HEK293 (cell line): ENCODE data around the gene ENPEP.

ENCODE experiments used
- PRDM1 ChIP-seq: fragments of 450-650 bp; formaldehyde crosslinking; IDR thresholded peaks from 2 replicates; pipeline ENCODE4; 2016; ENCODE audit warnings: missing biosample characterization, missing genetic modification characterization
- RBAK ChIP-seq: fragments of 450-650 bp; formaldehyde crosslinking; IDR thresholded peaks from 2 replicates; pipeline ENCODE4 v1.5.1; 2016; ENCODE audit warnings: missing biosample characterization, missing genetic modification characterization
- SP2 ChIP-seq: fragments of 450-650 bp; formaldehyde crosslinking; IDR thresholded peaks from 2 replicates; pipeline ENCODE4 v1.5.1; 2016; ENCODE audit warnings: missing biosample characterization, missing genetic modification characterization
- YY1 ChIP-seq: fragments of 450-650 bp; formaldehyde crosslinking; IDR thresholded peaks from 2 replicates; pipeline ENCODE4 v1.5.1; 2018; ENCODE audit warnings: missing biosample characterization, missing genetic modification characterization
- ZBTB17 ChIP-seq: fragments of 450-650 bp; formaldehyde crosslinking; IDR thresholded peaks from 2 replicates; pipeline ENCODE4 v1.5.1; 2016; ENCODE audit warnings: missing biosample characterization, missing genetic modification characterization
- ZFP3 ChIP-seq: fragments of 450-650 bp; formaldehyde crosslinking; IDR thresholded peaks from 2 replicates; pipeline ENCODE4 v1.5.1; 2016; ENCODE audit warnings: low read depth, missing biosample characterization, missing genetic modification characterization
- ZNF10 ChIP-seq: fragments of 450-650 bp; formaldehyde crosslinking; IDR thresholded peaks from 2 replicates; pipeline ENCODE4 v1.5.1; 2017; ENCODE audit warnings: missing biosample characterization, missing genetic modification characterization
- ZNF501 ChIP-seq: fragments of 450-650 bp; formaldehyde crosslinking; IDR thresholded peaks from 2 replicates; pipeline ENCODE4 v1.5.1; 2016; ENCODE audit warnings: missing biosample characterization, missing genetic modification characterization
- ZNF792 ChIP-seq: fragments of 450-650 bp; formaldehyde crosslinking; IDR thresholded peaks from 2 replicates; pipeline ENCODE4 v1.5.1; 2016; ENCODE audit warnings: missing biosample characterization, missing genetic modification characterization
- TF ChIP-seq, protein P1 (sequence below): fragments of 450-650 bp; formaldehyde crosslinking; IDR thresholded peaks from 2 replicates; pipeline ENCODE4 v1.5.1; 2016; ENCODE audit warnings: missing biosample characterization, missing genetic modification characterization
- TF ChIP-seq, protein P2 (sequence below): fragments of 450-650 bp; formaldehyde crosslinking; IDR thresholded peaks from 2 replicates; pipeline ENCODE4 v1.5.1; 2016; ENCODE audit warnings: missing biosample characterization, missing genetic modification characterization
- TF ChIP-seq, protein P3 (sequence below): fragments of 450-650 bp; formaldehyde crosslinking; IDR thresholded peaks from 2 replicates; pipeline ENCODE4 v1.5.1; 2016; ENCODE audit warnings: missing biosample characterization, missing genetic modification characterization
- TF ChIP-seq, protein P4 (sequence below): fragments of 450-650 bp; formaldehyde crosslinking; IDR thresholded peaks from 2 replicates; pipeline ENCODE4 v1.5.1; 2016; ENCODE audit warnings: missing biosample characterization, missing genetic modification characterization
- TF ChIP-seq, protein P5 (sequence below): fragments of 450-650 bp; formaldehyde crosslinking; IDR thresholded peaks from 2 replicates; pipeline ENCODE4 v1.5.1; 2016; ENCODE audit warnings: missing biosample characterization, missing genetic modification characterization

DNA sequence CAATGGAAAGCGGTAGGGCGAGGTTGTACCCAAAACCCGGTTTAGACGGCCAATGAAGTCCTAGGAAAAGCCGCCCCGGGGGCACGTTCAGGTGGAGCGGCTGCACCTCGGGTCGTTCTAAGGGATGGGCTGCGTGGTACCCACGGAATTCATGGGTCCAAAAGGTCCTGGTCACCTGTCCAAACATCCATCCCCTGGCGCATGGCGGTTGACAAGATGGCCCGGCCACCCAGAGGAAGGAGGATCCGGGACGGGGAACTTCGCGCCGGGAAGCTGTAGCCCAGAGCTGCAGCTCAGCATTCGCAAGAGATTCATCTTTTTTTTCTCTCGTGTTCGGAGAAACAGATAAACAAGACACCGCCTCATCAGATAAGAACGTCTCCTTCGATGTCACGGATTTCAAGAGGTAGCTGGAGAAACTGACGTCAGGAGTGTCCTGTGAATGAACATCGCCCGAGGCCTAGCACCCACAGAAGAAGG is 136.1 kb downstream of the ENPEP start:
- TF ChIP-seq, protein P1, sequence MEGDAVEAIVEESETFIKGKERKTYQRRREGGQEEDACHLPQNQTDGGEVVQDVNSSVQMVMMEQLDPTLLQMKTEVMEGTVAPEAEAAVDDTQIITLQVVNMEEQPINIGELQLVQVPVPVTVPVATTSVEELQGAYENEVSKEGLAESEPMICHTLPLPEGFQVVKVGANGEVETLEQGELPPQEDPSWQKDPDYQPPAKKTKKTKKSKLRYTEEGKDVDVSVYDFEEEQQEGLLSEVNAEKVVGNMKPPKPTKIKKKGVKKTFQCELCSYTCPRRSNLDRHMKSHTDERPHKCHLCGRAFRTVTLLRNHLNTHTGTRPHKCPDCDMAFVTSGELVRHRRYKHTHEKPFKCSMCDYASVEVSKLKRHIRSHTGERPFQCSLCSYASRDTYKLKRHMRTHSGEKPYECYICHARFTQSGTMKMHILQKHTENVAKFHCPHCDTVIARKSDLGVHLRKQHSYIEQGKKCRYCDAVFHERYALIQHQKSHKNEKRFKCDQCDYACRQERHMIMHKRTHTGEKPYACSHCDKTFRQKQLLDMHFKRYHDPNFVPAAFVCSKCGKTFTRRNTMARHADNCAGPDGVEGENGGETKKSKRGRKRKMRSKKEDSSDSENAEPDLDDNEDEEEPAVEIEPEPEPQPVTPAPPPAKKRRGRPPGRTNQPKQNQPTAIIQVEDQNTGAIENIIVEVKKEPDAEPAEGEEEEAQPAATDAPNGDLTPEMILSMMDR (tag by site-specific recombination) = no peak
- TF ChIP-seq ZFP3 = no peak
- TF ChIP-seq ZBTB17 (tag by site-specific recombination) = no peak
- TF ChIP-seq, protein P2, sequence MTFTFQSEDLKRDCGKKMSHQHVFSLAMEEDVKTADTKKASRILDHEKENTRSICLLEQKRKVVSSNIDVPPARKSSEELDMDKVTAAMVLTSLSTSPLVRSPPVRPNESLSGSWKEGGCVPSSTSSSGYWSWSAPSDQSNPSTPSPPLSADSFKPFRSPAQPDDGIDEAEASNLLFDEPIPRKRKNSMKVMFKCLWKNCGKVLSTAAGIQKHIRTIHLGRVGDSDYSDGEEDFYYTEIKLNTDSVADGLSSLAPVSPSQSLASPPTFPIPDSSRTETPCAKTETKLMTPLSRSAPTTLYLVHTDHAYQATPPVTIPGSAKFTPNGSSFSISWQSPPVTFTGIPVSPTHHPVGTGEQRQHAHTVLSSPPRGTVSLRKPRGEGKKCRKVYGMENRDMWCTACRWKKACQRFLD (tag by site-specific recombination) = no peak
- TF ChIP-seq ZNF10 (tag by site-specific recombination) = no peak
- TF ChIP-seq, protein P3, sequence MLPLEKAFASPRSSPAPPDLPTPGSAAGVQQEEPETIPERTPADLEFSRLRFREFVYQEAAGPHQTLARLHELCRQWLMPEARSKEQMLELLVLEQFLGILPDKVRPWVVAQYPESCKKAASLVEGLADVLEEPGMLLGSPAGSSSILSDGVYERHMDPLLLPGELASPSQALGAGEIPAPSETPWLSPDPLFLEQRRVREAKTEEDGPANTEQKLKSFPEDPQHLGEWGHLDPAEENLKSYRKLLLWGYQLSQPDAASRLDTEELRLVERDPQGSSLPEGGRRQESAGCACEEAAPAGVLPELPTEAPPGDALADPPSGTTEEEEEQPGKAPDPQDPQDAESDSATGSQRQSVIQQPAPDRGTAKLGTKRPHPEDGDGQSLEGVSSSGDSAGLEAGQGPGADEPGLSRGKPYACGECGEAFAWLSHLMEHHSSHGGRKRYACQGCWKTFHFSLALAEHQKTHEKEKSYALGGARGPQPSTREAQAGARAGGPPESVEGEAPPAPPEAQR (tag by site-specific recombination) = no peak
- TF ChIP-seq SP2 (tag by site-specific recombination) = no peak
- no peak for TF ChIP-seq ZNF501
- TF ChIP-seq, protein P4, sequence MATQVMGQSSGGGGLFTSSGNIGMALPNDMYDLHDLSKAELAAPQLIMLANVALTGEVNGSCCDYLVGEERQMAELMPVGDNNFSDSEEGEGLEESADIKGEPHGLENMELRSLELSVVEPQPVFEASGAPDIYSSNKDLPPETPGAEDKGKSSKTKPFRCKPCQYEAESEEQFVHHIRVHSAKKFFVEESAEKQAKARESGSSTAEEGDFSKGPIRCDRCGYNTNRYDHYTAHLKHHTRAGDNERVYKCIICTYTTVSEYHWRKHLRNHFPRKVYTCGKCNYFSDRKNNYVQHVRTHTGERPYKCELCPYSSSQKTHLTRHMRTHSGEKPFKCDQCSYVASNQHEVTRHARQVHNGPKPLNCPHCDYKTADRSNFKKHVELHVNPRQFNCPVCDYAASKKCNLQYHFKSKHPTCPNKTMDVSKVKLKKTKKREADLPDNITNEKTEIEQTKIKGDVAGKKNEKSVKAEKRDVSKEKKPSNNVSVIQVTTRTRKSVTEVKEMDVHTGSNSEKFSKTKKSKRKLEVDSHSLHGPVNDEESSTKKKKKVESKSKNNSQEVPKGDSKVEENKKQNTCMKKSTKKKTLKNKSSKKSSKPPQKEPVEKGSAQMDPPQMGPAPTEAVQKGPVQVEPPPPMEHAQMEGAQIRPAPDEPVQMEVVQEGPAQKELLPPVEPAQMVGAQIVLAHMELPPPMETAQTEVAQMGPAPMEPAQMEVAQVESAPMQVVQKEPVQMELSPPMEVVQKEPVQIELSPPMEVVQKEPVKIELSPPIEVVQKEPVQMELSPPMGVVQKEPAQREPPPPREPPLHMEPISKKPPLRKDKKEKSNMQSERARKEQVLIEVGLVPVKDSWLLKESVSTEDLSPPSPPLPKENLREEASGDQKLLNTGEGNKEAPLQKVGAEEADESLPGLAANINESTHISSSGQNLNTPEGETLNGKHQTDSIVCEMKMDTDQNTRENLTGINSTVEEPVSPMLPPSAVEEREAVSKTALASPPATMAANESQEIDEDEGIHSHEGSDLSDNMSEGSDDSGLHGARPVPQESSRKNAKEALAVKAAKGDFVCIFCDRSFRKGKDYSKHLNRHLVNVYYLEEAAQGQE (tag by site-specific recombination) = no peak
- TF ChIP-seq, protein P5, sequence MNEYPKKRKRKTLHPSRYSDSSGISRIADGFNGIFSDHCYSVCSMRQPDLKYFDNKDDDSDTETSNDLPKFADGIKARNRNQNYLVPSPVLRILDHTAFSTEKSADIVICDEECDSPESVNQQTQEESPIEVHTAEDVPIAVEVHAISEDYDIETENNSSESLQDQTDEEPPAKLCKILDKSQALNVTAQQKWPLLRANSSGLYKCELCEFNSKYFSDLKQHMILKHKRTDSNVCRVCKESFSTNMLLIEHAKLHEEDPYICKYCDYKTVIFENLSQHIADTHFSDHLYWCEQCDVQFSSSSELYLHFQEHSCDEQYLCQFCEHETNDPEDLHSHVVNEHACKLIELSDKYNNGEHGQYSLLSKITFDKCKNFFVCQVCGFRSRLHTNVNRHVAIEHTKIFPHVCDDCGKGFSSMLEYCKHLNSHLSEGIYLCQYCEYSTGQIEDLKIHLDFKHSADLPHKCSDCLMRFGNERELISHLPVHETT (tag by site-specific recombination) = no peak
- TF ChIP-seq ZNF792 (tag by site-specific recombination) = no peak
- no peak for TF ChIP-seq YY1 (tag by site-specific recombination)
- TF ChIP-seq RBAK (tag by site-specific recombination) = no peak
- no peak for TF ChIP-seq PRDM1 (tag by site-specific recombination)
